ENCODE results near the gene MICALL2. TPM values are rescaled to one million over a fixed set of nuclear protein-coding genes. Genes with fewer than 3 reads are reported as not detected.

MICALL2 gene
- polyA plus RNA-seq, 1 of the 3 experiments (the other 2 are of a cell fraction) = 38.8 TPM

- H3K4me3 ChIP-seq (ENCODE audit: low read depth in 2 of 2, low read length in 1 of 2) = no peak overlapping the region
- POLR2A ChIA-PET = no interaction called here
- no peaks in the 10 kb centered on the region for H3K9me3 ChIP-seq
- no peak overlapping the region for H3K27ac ChIP-seq (ENCODE audit: low read depth in 2 of 2, low read length in 1 of 2)
- WGBS (ENCODE audit: low lambda C conversion rate) = 90% methylated on average over 12 of the region's 13 CpGs
- no peaks in the 10 kb centered on the region for H3K27me3 ChIP-seq (ENCODE audit: insufficient read depth)
- H3F3A ChIP-seq (replicated peaks; ENCODE audit: insufficient read depth) = peaks cover 4% of the 10 kb centered on the region
- H3K36me3 ChIP-seq (replicated peaks in 1 of 2; ENCODE audit: control insufficient read depth in 1 of 2, insufficient read depth in 2 of 2, low read length in 1 of 2) = peaks cover 9 to 52% of the 10 kb centered on the region in 2 experiments
- H3K4me2 ChIP-seq = no peak overlapping the region
- H3K79me2 ChIP-seq (ENCODE audit: insufficient read depth) = no peaks in the 10 kb centered on the region
- peaks cover 0 to 20% of the 10 kb centered on the region in 2 experiments; a peak in 1 of 4 replicates for H3K4me1 ChIP-seq (ENCODE audit: control insufficient read depth in 1 of 2, insufficient read depth in 2 of 2, low read depth in 1 of 2, low read length in 1 of 2)
- CTCF ChIA-PET = interaction anchor here (1.0 to 1.3 kb wide), 3 partner anchors 8 to 274 kb away, joined by 3 read pairs; no protein-coding TSS in a partner anchor
- DNase-seq = no peak
- H4K20me1 ChIP-seq (ENCODE audit: insufficient read depth) = no peaks in the 10 kb centered on the region
- H2AFZ ChIP-seq (ENCODE audit: low read depth) = no peak overlapping the region
- no peak for TF ChIP-seq GABPA (IDR thresholded peaks at IDR 0.05; ENCODE audit: low read depth)
- no peak for TF ChIP-seq CHD2 (IDR thresholded peaks at IDR 0.05; ENCODE audit: low read length, partially characterized antibody)
- TF ChIP-seq MEF2A (IDR thresholded peaks at IDR 0.05; ENCODE audit: borderline replicate concordance, low read depth) = no peak
- no peak overlapping the region for H3K9ac ChIP-seq
- no peaks in the 10 kb centered on the region for H3K9me2 ChIP-seq
Measured at GRCh38 chr7:1468203-1468602, 8.9 kb upstream of the MICALL2 start.

- Histone ChIP-seq H3K79me2 (ENCODE audit: insufficient read depth) (no peaks in the 10 kb centered on the region), H3K27me3 (ENCODE audit: insufficient read depth) (no peaks in the 10 kb centered on the region), H3K9me3 (no peaks in the 10 kb centered on the region), H3K9ac (no peak overlapping the region), H3K36me3 (replicated peaks in 1 of 2; ENCODE audit: control insufficient read depth in 1 of 2, insufficient read depth in 2 of 2, low read length in 1 of 2) (peaks cover 0 to 38% of the 10 kb centered on the region in 2 experiments), H3K4me2 (no peak overlapping the region), H3K9me2 (no peaks in the 10 kb centered on the region), H2AFZ (ENCODE audit: low read depth) (no peak overlapping the region), H3F3A (replicated peaks; ENCODE audit: insufficient read depth) (peaks cover 16% of the 10 kb centered on the region), H3K4me1 (ENCODE audit: control insufficient read depth in 1 of 2, insufficient read depth in 2 of 2, low read depth in 1 of 2, low read length in 1 of 2) (peaks cover 0 to 20% of the 10 kb centered on the region in 2 experiments; a peak in 1 of 4 replicates), H3K4me3 (ENCODE audit: low read depth in 2 of 2, low read length in 1 of 2) (no peak overlapping the region), H3K27ac (ENCODE audit: low read depth in 2 of 2, low read length in 1 of 2) (peak overlapping the region in 1 of 2 experiments; percentile 53; a peak in 1 of 4 replicates), H4K20me1 (ENCODE audit: insufficient read depth) (no peaks in the 10 kb centered on the region)
- POLR2A ChIA-PET = interaction anchor here (0.6 to 1.2 kb wide), 2 partner anchors 9 to 32 kb away, joined by 3 to 4 read pairs; no protein-coding TSS in a partner anchor
- TF ChIP-seq RAD21 (IDR thresholded peaks at IDR 0.05; ENCODE audit: low read length) (peak; percentile 25; the same call in 1 of the 2 replicates), FOXM1 (IDR thresholded peaks at IDR 0.05; ENCODE audit: low read depth) (no peak)
- CTCF ChIA-PET = interaction anchor here (0.7 to 9.2 kb wide), 7 partner anchors 8 to 241 kb away, joined by 3 to 108 read pairs (median 3); no protein-coding TSS in a partner anchor
- peak; percentile 86 for DNase-seq
- WGBS (ENCODE audit: low lambda C conversion rate) = 41% methylated on average over 12 of the region's 17 CpGs
Measured at GRCh38 chr7:1466524-1467271, 7.4 kb upstream of the MICALL2 start.

- no peaks in the 10 kb centered on the region for H3K9me2 ChIP-seq
- TF ChIP-seq NFIC (IDR thresholded peaks at IDR 0.05; ENCODE audit: borderline replicate concordance) (no peak), EZH2phosphoT487 (IDR thresholded peaks at IDR 0.05; ENCODE audit: borderline replicate concordance, low read depth) (no peak), RAD21 (IDR thresholded peaks at IDR 0.05; ENCODE audit: low read length) (no peak), FOXJ3 (CRISPR knock-in tag; IDR thresholded peaks at IDR 0.05) (no peak), ZBTB33 (IDR thresholded peaks at IDR 0.05; ENCODE audit: borderline replicate concordance, low read depth) (no peak), GATA2 (CRISPR knock-in tag; IDR thresholded peaks at IDR 0.05) (no peak), RXRA (IDR thresholded peaks at IDR 0.05; ENCODE audit: borderline replicate concordance, low read depth) (no peak)
- POLR2A ChIA-PET = no interaction called here
- H3K79me2 ChIP-seq (ENCODE audit: insufficient read depth) = no peaks in the 10 kb centered on the region
- CTCF ChIA-PET = interaction anchor here (1.4 to 9.2 kb wide), 2 partner anchors 10 to 33 kb away, joined by 3 to 108 read pairs; no protein-coding TSS in a partner anchor
- no peak for DNase-seq
- H3K9me3 ChIP-seq = no peaks in the 10 kb centered on the region
- H4K20me1 ChIP-seq (ENCODE audit: insufficient read depth) = no peaks in the 10 kb centered on the region
- no peaks in the 10 kb centered on the region for H3K27me3 ChIP-seq (ENCODE audit: insufficient read depth)
- no peak overlapping the region for H3K4me3 ChIP-seq (ENCODE audit: low read depth in 2 of 2, low read length in 1 of 2)
- peaks cover 0 to 18% of the 10 kb centered on the region in 2 experiments for H3K36me3 ChIP-seq (replicated peaks in 1 of 2; ENCODE audit: control insufficient read depth in 1 of 2, insufficient read depth in 2 of 2, low read length in 1 of 2)
- 40% methylated on average over 12 of the region's 12 CpGs for WGBS (ENCODE audit: low lambda C conversion rate)
- H3K4me2 ChIP-seq = no peak overlapping the region
- no peak overlapping the region for H3K27ac ChIP-seq (ENCODE audit: low read depth in 2 of 2, low read length in 1 of 2)
- H3F3A ChIP-seq (replicated peaks; ENCODE audit: insufficient read depth) = peaks cover 23% of the 10 kb centered on the region
- peaks cover 10 to 34% of the 10 kb centered on the region in 2 experiments; a peak in 3 of 4 replicates for H3K4me1 ChIP-seq (ENCODE audit: control insufficient read depth in 1 of 2, insufficient read depth in 2 of 2, low read depth in 1 of 2, low read length in 1 of 2)
- no peak overlapping the region for H3K9ac ChIP-seq
- H2AFZ ChIP-seq (ENCODE audit: low read depth) = no peak overlapping the region
Measured at GRCh38 chr7:1464694-1465093, 5.4 kb upstream of the MICALL2 start.

Measured in SK-N-SH (cell line).